PC-3 (cell line): Measurements from ENCODE around the gene SEPTIN8.

Experiments used
- EZH2 ChIP-seq: fragments of 300-600 bp; sonication (generic); IDR thresholded peaks from one replicate; pipeline ENCODE4 v1.6.1; 2017; ENCODE audit warnings: antibody characterized with exemption, mild to moderate bottlenecking, low read length; ENCODE audit not compliant: unreplicated experiment
- TF ChIP-seq, protein P1 (sequence below): fragments of 300-600 bp; sonication (generic); conservative IDR thresholded peaks from 2 replicates; pipeline ENCODE4 v1.5.1; 2017; ENCODE audit warnings: antibody characterized with exemption, low read depth, mild to moderate bottlenecking, low read length

DNA sequence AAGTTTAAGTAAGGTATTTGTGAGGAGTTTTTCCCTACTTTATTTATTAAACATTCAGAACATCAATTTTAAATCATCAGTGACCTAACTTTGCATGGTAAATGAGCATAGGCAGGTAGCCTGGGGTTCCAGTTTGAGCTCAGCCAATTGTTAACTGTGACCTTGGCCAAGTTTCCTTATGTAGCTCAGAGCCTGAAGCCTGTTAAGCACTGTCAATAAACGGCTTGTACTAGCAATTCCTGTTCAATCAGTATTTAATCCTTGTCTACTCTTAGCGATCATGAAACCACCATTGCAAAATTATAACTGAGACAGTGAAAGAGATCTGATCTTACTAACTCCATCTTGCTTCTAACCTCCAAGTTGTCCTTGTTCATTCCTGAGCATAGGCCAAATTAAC, 31.4 kb upstream of the SEPTIN8 start:
- TF ChIP-seq, protein P1, sequence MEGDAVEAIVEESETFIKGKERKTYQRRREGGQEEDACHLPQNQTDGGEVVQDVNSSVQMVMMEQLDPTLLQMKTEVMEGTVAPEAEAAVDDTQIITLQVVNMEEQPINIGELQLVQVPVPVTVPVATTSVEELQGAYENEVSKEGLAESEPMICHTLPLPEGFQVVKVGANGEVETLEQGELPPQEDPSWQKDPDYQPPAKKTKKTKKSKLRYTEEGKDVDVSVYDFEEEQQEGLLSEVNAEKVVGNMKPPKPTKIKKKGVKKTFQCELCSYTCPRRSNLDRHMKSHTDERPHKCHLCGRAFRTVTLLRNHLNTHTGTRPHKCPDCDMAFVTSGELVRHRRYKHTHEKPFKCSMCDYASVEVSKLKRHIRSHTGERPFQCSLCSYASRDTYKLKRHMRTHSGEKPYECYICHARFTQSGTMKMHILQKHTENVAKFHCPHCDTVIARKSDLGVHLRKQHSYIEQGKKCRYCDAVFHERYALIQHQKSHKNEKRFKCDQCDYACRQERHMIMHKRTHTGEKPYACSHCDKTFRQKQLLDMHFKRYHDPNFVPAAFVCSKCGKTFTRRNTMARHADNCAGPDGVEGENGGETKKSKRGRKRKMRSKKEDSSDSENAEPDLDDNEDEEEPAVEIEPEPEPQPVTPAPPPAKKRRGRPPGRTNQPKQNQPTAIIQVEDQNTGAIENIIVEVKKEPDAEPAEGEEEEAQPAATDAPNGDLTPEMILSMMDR: no peak
- no peak for TF ChIP-seq EZH2
